K562 (cell line): ENCODE results near the gene RAB3C. TPM values are rescaled to one million over a fixed set of nuclear protein-coding genes. Genes with fewer than 3 reads are reported as not detected.

ENCODE experiments used
- ATAC-seq: fragments of 200-7000 bp; cut with Tn5 transposase; 3 replicates; pipeline ENCODE4 v1.9.1; 2020; ENCODE audit warnings: moderate library complexity
- BruUV-seq: library from RNA; stranded (reverse); fragments of 400-500 nt; replicated peaks from 2 replicates; lab custom pipeline; 2021; lab: Mats Ljungman, UMichigan
- CTCF ChIA-PET: fragments of 300-600 bp; formaldehyde crosslinking; extraction: SDS; loops from one replicate; lab custom pipeline; 2021; ENCODE audit warnings: low intra/inter-chr PET ratio; lab: Yijun Ruan, JAX
- POLR2A ChIA-PET: fragments of 300-600, 350-650 bp; sonication (Branson Sonifier 250); formaldehyde crosslinking; extraction: SDS; loops from one replicate; lab custom pipeline; 2021; ENCODE audit warnings: antibody characterized with exemption, inconsistent platforms; lab: Yijun Ruan, JAX
- DNase-seq, 4 experiments: peaks; one replicate each; pipeline versions ENCODE4 v3.0.0 to v3.0.0-alpha.2; 2011 to 2018; ENCODE audit warnings: low spot score in 3 of 4, mixed read lengths in 3 of 4; ENCODE audit errors: extremely low read depth in 1 of 4
- FAIRE-seq: peaks from 2 replicates; lab custom pipeline; 2011; peaks lifted over from hg19 to GRCh38; lab: Jason Lieb, UNC
- H2AFZ ChIP-seq: 2 replicates; pipeline ENCODE4 v1.6.0; 2011; ENCODE audit warnings: low read depth, low read length, control low read depth, inconsistent platforms
- H3K27ac ChIP-seq: fragments of 200-600 bp; 3 replicates; pipeline ENCODE4 v1.8.0; 2011; ENCODE audit warnings: low read depth, mild to moderate bottlenecking, control low read depth, inconsistent platforms, low read length, moderate library complexity, mixed read lengths; ENCODE audit errors: extremely low read depth
- H3K27me3 ChIP-seq, 2 experiments: fragments of 300-600 bp in 1 of 2; 2 replicates in 1 of 2; 3 replicates in 1 of 2; pipeline versions ENCODE4 v1.6.0 to v1.8.0; 2011; ENCODE audit warnings: inconsistent platforms in 2 of 2, low read length in 2 of 2, mild to moderate bottlenecking in 1 of 2, mixed read lengths in 1 of 2, moderate library complexity in 1 of 2; ENCODE audit not compliant: control insufficient read depth in 2 of 2, insufficient read depth in 2 of 2
- H3K36me3 ChIP-seq: fragments of 300-600 bp; 3 replicates; pipeline ENCODE4 v1.8.0; 2011; ENCODE audit warnings: mild to moderate bottlenecking, low read length, inconsistent platforms; ENCODE audit not compliant: control insufficient read depth, insufficient read depth
- H3K4me1 ChIP-seq, 2 experiments: fragments of 200-600 bp in 1 of 2; replicated peaks in 1 of 2; 2 replicates in 1 of 2; 3 replicates in 1 of 2; pipeline versions ENCODE4 v1.5.1 to v1.8.0; 2011; ENCODE audit warnings: inconsistent platforms in 2 of 2, low read length in 2 of 2, mild to moderate bottlenecking in 1 of 2, mixed read lengths in 1 of 2, moderate library complexity in 1 of 2; ENCODE audit not compliant: control insufficient read depth in 2 of 2, insufficient read depth in 2 of 2
- H3K4me2 ChIP-seq: 2 replicates; pipeline ENCODE4 v1.6.1; 2011; ENCODE audit warnings: low read length, control low read depth, inconsistent platforms, mixed read lengths; ENCODE audit not compliant: insufficient read depth
- H3K4me3 ChIP-seq: fragments of 200-600 bp; sonication (generic), shearing (Covaris generic); 2 replicates; pipeline ENCODE4 v1.5.1; 2016; ENCODE audit warnings: control low read depth, inconsistent platforms
- H3K79me2 ChIP-seq: fragments of 200-600 bp; 3 replicates; pipeline ENCODE4 v1.8.0; 2011; ENCODE audit warnings: low read length, inconsistent platforms; ENCODE audit not compliant: control insufficient read depth, insufficient read depth
- H3K9ac ChIP-seq, 2 experiments: 2 replicates each; pipeline versions ENCODE4 v1.6.0 to v1.6.1; 2011; ENCODE audit warnings: low read depth in 2 of 2, low read length in 2 of 2, control low read depth in 1 of 2, inconsistent platforms in 1 of 2, mild to moderate bottlenecking in 1 of 2, mixed read lengths in 1 of 2; ENCODE audit not compliant: insufficient read depth in 1 of 2
- H3K9me1 ChIP-seq: one replicate; pipeline ENCODE4 v1.6.0; 2011; ENCODE audit warnings: inconsistent platforms, mild to moderate bottlenecking, low read length, moderate library complexity; ENCODE audit not compliant: control insufficient read depth, insufficient read depth
- H3K9me3 ChIP-seq: replicated peaks from 2 replicates; pipeline ENCODE4 v1.5.1; 2011; ENCODE audit warnings: low read depth, low read length, inconsistent platforms; ENCODE audit not compliant: control insufficient read depth, insufficient read depth
- H4K20me1 ChIP-seq: replicated peaks from 2 replicates; pipeline ENCODE4 v1.6.1; 2011; ENCODE audit warnings: low read length, inconsistent platforms, mixed read lengths; ENCODE audit not compliant: control insufficient read depth, insufficient read depth
- ARNT ChIP-seq, 2 experiments: fragments of 450-650 bp; IDR thresholded peaks; 2 replicates each; pipeline ENCODE4 v1.6.1; 2016; ENCODE audit warnings: mild to moderate bottlenecking in 1 of 2
- GABPA ChIP-seq: fragments of 200-800 bp; sonication (Bioruptor generic); conservative IDR thresholded peaks from 2 replicates; pipeline ENCODE4 v1.6.1; 2016; ENCODE audit warnings: low read depth, missing genetic modification characterization, missing compliant biosample characterization
- IFI16 ChIP-seq: fragments of 250-450 bp; sonication (Bioruptor Pico); IDR thresholded peaks from 2 replicates; pipeline ENCODE4 v2.1.2; 2022; ENCODE audit warnings: mild to moderate bottlenecking, inconsistent platforms
- SAFB2 ChIP-seq: fragments of 200-400 bp; formaldehyde crosslinking; IDR thresholded peaks from 2 replicates; pipeline ENCODE4 v1.6.1; 2018; ENCODE audit warnings: borderline replicate concordance, low read length, low read depth, moderate library complexity; ENCODE audit not compliant: severe bottlenecking
- SMAD2 ChIP-seq: fragments of 150-350 bp; IDR thresholded peaks from 2 replicates; pipeline ENCODE4 v1.6.1; 2014; ENCODE audit warnings: low read depth, mild to moderate bottlenecking, low read length
- ZNF778 ChIP-seq: fragments of 450-650 bp; formaldehyde crosslinking; IDR thresholded peaks from 2 replicates; pipeline ENCODE4 v1.4.0; 2020; ENCODE audit warnings: mild to moderate bottlenecking, moderate library complexity
- WGBS: fragments of 100-300 bp; shearing (Covaris generic); methylation state at CpG from one replicate; pipeline ENCODE4 v1.1.6; 2016; ENCODE audit warnings: low coverage, mixed read lengths; ENCODE audit not compliant: insufficient coverage; ENCODE audit errors: missing lambda C conversion rate; 5-methylcytosine and 5-hydroxymethylcytosine counted together
- in situ Hi-C: fragments of 300-500 bp; cut with MboI; formaldehyde crosslinking; loops from 4 replicates; pipeline ENCODE4 v1.15.0; 2018; ENCODE audit warnings: inconsistent platforms, mixed read lengths
- intact Hi-C: fragments of 100-400 bp; cut with micrococcal nuclease; formaldehyde crosslinking; loops from 2 replicates; pipeline ENCODE4 v1.14.2; 2022
- polyA plus RNA-seq, 8 experiments: library from polyadenylated mRNA; depleted of rRNA in 4 of 8; stranded (reverse) in 5 of 8; unstranded in 3 of 8; fragments of >200 nt; fragmentation: Nextera tagmentation in 2 of 8; fragmentation: Illumina TruSeq in 1 of 8; extraction: Ambion mirVana in 2 of 8; extraction: Trizol in 1 of 8; gene quantifications; 2 replicates each; pipeline versions ENCODE4 v1.2.1 to v1.2.3, GENCODE V29; 2011 to 2014; ENCODE audit warnings: inconsistent platforms in 1 of 8, missing spikeins in 1 of 8
- total RNA-seq, 7 experiments: library from RNA; depleted of rRNA in 6 of 7; stranded (reverse); fragments of >200 nt in 6 of 7; fragmentation: Illumina TruSeq in 2 of 7; extraction: Trizol in 2 of 7; gene quantifications; 2 replicates each; pipeline versions ENCODE4 v1.2.1 to v1.2.3, GENCODE V29; 2011 to 2021; ENCODE audit warnings: low replicate concordance in 1 of 7
- TF ChIP-seq, protein P1 (sequence below): sonication (generic); formaldehyde crosslinking; IDR thresholded peaks from 2 replicates; pipeline ENCODE4 v1.9.0; 2022; ENCODE audit warnings: mild to moderate bottlenecking, missing genetic modification reagents
- TF ChIP-seq, protein P2 (sequence below): fragments of 450-650 bp; IDR thresholded peaks from 2 replicates; pipeline ENCODE4 v1.6.1; 2016; ENCODE audit warnings: missing biosample characterization, missing genetic modification characterization

Gene RAB3C
- total and polyA plus RNA-seq, 9 of the 15 experiments (the other 6 are each of a cell fraction or from before 2014, with no cell fraction given) = not detected

DNA sequence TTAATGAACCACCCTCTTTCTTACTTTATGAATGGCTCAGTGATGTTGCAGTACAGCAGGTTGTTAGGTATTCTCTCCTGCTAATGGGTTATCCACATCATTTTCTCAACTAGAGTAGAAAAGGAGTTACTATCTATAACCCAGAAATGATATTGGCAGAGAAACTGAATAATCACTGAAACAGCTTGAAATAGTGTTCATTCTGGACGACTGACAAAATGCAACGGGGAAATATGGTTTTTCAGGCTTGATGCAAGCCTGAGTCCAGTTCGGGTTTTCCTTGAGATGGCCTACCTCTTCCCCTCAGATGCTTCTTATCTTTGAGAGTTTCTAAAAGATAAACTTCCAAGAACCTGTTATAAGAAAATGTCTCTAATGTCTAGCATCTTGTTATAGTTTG, 187.3 kb downstream of the RAB3C start:
- TF ChIP-seq ARNT (IDR thresholded peaks at IDR 0.05) (no peak), SAFB2 (no peak), ZNF778 (CRISPR knock-in tag) (no peak), SMAD2 (no peak), GABPA (no peak)
- TF ChIP-seq, protein P1, sequence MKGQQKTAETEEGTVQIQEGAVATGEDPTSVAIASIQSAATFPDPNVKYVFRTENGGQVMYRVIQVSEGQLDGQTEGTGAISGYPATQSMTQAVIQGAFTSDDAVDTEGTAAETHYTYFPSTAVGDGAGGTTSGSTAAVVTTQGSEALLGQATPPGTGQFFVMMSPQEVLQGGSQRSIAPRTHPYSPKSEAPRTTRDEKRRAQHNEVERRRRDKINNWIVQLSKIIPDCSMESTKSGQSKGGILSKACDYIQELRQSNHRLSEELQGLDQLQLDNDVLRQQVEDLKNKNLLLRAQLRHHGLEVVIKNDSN (CRISPR knock-in tag) = no peak
- in situ Hi-C loops = no loop called here
- no peaks in the 10 kb centered on the region for H3K4me1 ChIP-seq
- H3K79me2 ChIP-seq = no peaks in the 10 kb centered on the region
- no peak overlapping the region for H3K4me3 ChIP-seq
- no peak overlapping the region for H3K4me2 ChIP-seq
- no peaks in the 10 kb centered on the region for H3K27me3 ChIP-seq
- WGBS = 0% methylated on average over 3 of the region's 3 CpGs
- no peaks in the 10 kb centered on the region for H3K9me1 ChIP-seq
- H2AFZ ChIP-seq = no peak overlapping the region
- H4K20me1 ChIP-seq = no peaks in the 10 kb centered on the region
- intact Hi-C loops = no loop called here
- H3K27ac ChIP-seq = no peak overlapping the region
- no peak overlapping the region for H3K9ac ChIP-seq
- H3K36me3 ChIP-seq = no peaks in the 10 kb centered on the region
- ChIA-PET POLR2A (no interaction called here), CTCF (no interaction called here)
- no peaks in the 10 kb centered on the region for H3K9me3 ChIP-seq
- BruUV-seq = no TSS peak
- no peak for FAIRE-seq
- no peak for ATAC-seq
- no peak for DNase-seq

DNA sequence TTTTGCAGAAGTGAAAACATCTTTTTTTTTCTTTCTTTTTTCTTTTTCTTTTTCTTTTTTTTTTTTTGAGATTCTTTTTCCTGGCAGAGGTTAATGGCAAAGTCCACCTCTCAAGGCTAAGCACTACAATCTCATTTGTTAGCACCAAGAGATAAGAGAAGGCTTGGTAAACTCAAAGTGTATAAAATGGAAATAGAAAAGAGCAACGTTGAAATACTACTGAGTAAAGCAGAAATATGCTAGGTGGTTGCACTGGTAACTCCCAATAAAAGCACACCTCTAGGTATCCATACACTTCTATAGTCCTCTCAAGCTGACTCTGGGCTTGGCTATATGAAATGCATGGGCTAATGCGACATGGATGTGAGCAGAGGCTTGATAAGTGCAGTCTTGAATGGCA, 188.9 kb downstream of the RAB3C start:
- no peaks in the 10 kb centered on the region for H3K36me3 ChIP-seq
- TF ChIP-seq, protein P2, sequence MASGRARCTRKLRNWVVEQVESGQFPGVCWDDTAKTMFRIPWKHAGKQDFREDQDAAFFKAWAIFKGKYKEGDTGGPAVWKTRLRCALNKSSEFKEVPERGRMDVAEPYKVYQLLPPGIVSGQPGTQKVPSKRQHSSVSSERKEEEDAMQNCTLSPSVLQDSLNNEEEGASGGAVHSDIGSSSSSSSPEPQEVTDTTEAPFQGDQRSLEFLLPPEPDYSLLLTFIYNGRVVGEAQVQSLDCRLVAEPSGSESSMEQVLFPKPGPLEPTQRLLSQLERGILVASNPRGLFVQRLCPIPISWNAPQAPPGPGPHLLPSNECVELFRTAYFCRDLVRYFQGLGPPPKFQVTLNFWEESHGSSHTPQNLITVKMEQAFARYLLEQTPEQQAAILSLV = no peak
- no peak for TF ChIP-seq IFI16 (CRISPR knock-in tag)
- TF ChIP-seq, all 486 proteins: peak for 0
- Histone ChIP-seq H3K9me1 (no peaks in the 10 kb centered on the region), H3K9ac (no peak overlapping the region), H3K27ac (no peak overlapping the region), H4K20me1 (no peaks in the 10 kb centered on the region), H3K27me3 (no peaks in the 10 kb centered on the region), H2AFZ (no peak overlapping the region), H3K9me3 (no peaks in the 10 kb centered on the region), H3K4me3 (no peak overlapping the region), H3K4me2 (no peak overlapping the region), H3K79me2 (no peaks in the 10 kb centered on the region), H3K4me1 (no peaks in the 10 kb centered on the region)
- DNase-seq (no peak), FAIRE-seq (no peak), ATAC-seq (no peak)
- WGBS = 0% methylated on average over 2 of the region's 2 CpGs
- no TSS peak for BruUV-seq
- intact Hi-C loops = no loop called here
- in situ Hi-C loops = no loop called here
- CTCF ChIA-PET = no interaction called here
- POLR2A ChIA-PET = no interaction called here
